HEK293 (cell line): ENCODE results near the gene OR6N1.

Source experiments
- CTCF ChIA-PET: fragments of 350-600 bp; formaldehyde crosslinking; extraction: SDS; loops from one replicate; lab custom pipeline; 2021; ENCODE audit warnings: antibody characterized with exemption; lab: Yijun Ruan, JAX
- POLR2A ChIA-PET: fragments of 300-600 bp; formaldehyde crosslinking; extraction: SDS; loops from one replicate; lab custom pipeline; 2020; ENCODE audit warnings: antibody characterized with exemption, inconsistent platforms; lab: Yijun Ruan, JAX
- H3K27ac ChIP-seq: fragments of 200-500 bp; sonication (Bioruptor generic); 2 replicates; pipeline ENCODE4 v1.5.1; 2014; ENCODE audit warnings: low read depth, low read length, control low read depth, inconsistent platforms; ENCODE audit errors: extremely low read depth
- H3K36me3 ChIP-seq, 2 experiments: fragments of 200-500 bp in 1 of 2; sonication (Bioruptor generic) in 1 of 2; 1 replicate in 1 of 2; 2 replicates in 1 of 2; pipeline ENCODE4 v1.5.1; 2014 to 2017; ENCODE audit warnings: inconsistent platforms in 2 of 2, low read length in 2 of 2; ENCODE audit not compliant: control insufficient read depth in 2 of 2, insufficient read depth in 1 of 2
- H3K4me1 ChIP-seq: fragments of 200-500 bp; sonication (Bioruptor generic); 2 replicates; pipeline ENCODE4 v1.5.1; 2014; ENCODE audit warnings: mild to moderate bottlenecking, low read length, inconsistent platforms; ENCODE audit not compliant: control insufficient read depth, insufficient read depth
- H3K4me3 ChIP-seq: 2 replicates; pipeline ENCODE4 v1.5.1; 2011; ENCODE audit warnings: low read depth, mild to moderate bottlenecking, control low read depth, low read length, moderate library complexity
- H3K9me3 ChIP-seq: fragments of 200-500 bp; sonication (Bioruptor generic); 2 replicates; pipeline ENCODE4 v1.5.1; 2014; ENCODE audit warnings: low read depth, low read length, inconsistent platforms; ENCODE audit not compliant: control insufficient read depth, insufficient read depth
- GLIS1 ChIP-seq: fragments of 450-650 bp; formaldehyde crosslinking; IDR thresholded peaks from 2 replicates; pipeline ENCODE4 v1.5.1; 2016; ENCODE audit warnings: missing biosample characterization, missing genetic modification characterization
- HIC1 ChIP-seq: fragments of 450-650 bp; formaldehyde crosslinking; IDR thresholded peaks from 2 replicates; pipeline ENCODE4 v1.5.1; 2016; ENCODE audit warnings: missing biosample characterization, missing genetic modification characterization
- OSR2 ChIP-seq: fragments of 450-650 bp; formaldehyde crosslinking; IDR thresholded peaks from 2 replicates; pipeline ENCODE4 v1.5.1; 2016; ENCODE audit warnings: missing biosample characterization, missing genetic modification characterization
- OVOL3 ChIP-seq: fragments of 450-650 bp; formaldehyde crosslinking; IDR thresholded peaks from 2 replicates; pipeline ENCODE4 v1.5.1; 2016; ENCODE audit warnings: missing biosample characterization, missing genetic modification characterization
- SCRT2 ChIP-seq: fragments of 450-650 bp; formaldehyde crosslinking; IDR thresholded peaks from 2 replicates; pipeline ENCODE4 v1.5.1; 2016; ENCODE audit warnings: missing biosample characterization, missing genetic modification characterization
- ZBTB11 ChIP-seq: fragments of 450-650 bp; formaldehyde crosslinking; conservative IDR thresholded peaks from 2 replicates; pipeline ENCODE4 v1.5.1; 2016; ENCODE audit warnings: low read depth, missing biosample characterization, missing genetic modification characterization
- ZBTB8A ChIP-seq: fragments of 450-650 bp; formaldehyde crosslinking; IDR thresholded peaks from 2 replicates; pipeline ENCODE4 v1.5.1; 2016; ENCODE audit warnings: missing biosample characterization, missing genetic modification characterization
- ZNF133 ChIP-seq: fragments of 450-650 bp; formaldehyde crosslinking; IDR thresholded peaks from 2 replicates; pipeline ENCODE4 v1.5.1; 2016; ENCODE audit warnings: missing biosample characterization, missing genetic modification characterization
- ZNF223 ChIP-seq: fragments of 450-650 bp; formaldehyde crosslinking; IDR thresholded peaks from 2 replicates; pipeline ENCODE4 v1.5.1; 2016; ENCODE audit warnings: missing biosample characterization, missing genetic modification characterization
- ZNF23 ChIP-seq: fragments of 450-650 bp; formaldehyde crosslinking; IDR thresholded peaks from 2 replicates; pipeline ENCODE4 v1.5.1; 2016; ENCODE audit warnings: missing biosample characterization, missing genetic modification characterization, borderline replicate concordance
- ZNF239 ChIP-seq: fragments of 450-650 bp; formaldehyde crosslinking; IDR thresholded peaks from 2 replicates; pipeline ENCODE4 v1.5.1; 2016; ENCODE audit warnings: missing biosample characterization, missing genetic modification characterization
- ZNF248 ChIP-seq: fragments of 450-650 bp; formaldehyde crosslinking; IDR thresholded peaks from 2 replicates; pipeline ENCODE4 v1.5.1; 2017; ENCODE audit warnings: missing biosample characterization, missing genetic modification characterization
- ZNF292 ChIP-seq: fragments of 450-650 bp; formaldehyde crosslinking; IDR thresholded peaks from 2 replicates; pipeline ENCODE4 v1.5.1; 2016; ENCODE audit warnings: low read depth, missing biosample characterization, missing genetic modification characterization, borderline replicate concordance
- ZNF473 ChIP-seq: fragments of 450-650 bp; formaldehyde crosslinking; IDR thresholded peaks from 2 replicates; pipeline ENCODE4 v1.5.1; 2017; ENCODE audit warnings: missing biosample characterization, missing genetic modification characterization
- ZNF530 ChIP-seq: fragments of 450-650 bp; formaldehyde crosslinking; IDR thresholded peaks from 2 replicates; pipeline ENCODE4 v1.5.1; 2016; ENCODE audit warnings: low read depth, missing biosample characterization, missing genetic modification characterization
- ZNF621 ChIP-seq: fragments of 450-650 bp; formaldehyde crosslinking; IDR thresholded peaks from 2 replicates; pipeline ENCODE4 v1.5.1; 2017; ENCODE audit warnings: missing biosample characterization, missing genetic modification characterization
- ZNF658 ChIP-seq: fragments of 450-650 bp; formaldehyde crosslinking; IDR thresholded peaks from 2 replicates; pipeline ENCODE4; 2016; ENCODE audit warnings: missing biosample characterization, missing genetic modification characterization
- ZNF830 ChIP-seq: fragments of 450-650 bp; IDR thresholded peaks from 2 replicates; pipeline ENCODE4 v1.5.0; 2018; ENCODE audit warnings: missing biosample characterization, missing genetic modification characterization, low read depth, mild to moderate bottlenecking, moderate library complexity
- ZSCAN5A ChIP-seq: fragments of 450-650 bp; formaldehyde crosslinking; IDR thresholded peaks from 2 replicates; pipeline ENCODE4 v1.5.1; 2016; ENCODE audit warnings: missing biosample characterization, missing genetic modification characterization
- TF ChIP-seq, protein P1 (sequence below): fragments of 450-650 bp; formaldehyde crosslinking; IDR thresholded peaks from 2 replicates; pipeline ENCODE4 v1.5.1; 2017; ENCODE audit warnings: missing biosample characterization, missing genetic modification characterization
- TF ChIP-seq, protein P2 (sequence below): fragments of 450-650 bp; formaldehyde crosslinking; IDR thresholded peaks from 2 replicates; pipeline ENCODE4 v1.5.1; 2016; ENCODE audit warnings: missing biosample characterization, missing genetic modification characterization, borderline replicate concordance

Gene OR6N1

GRCh38 chr1:158821723-158822122, 49.7 kb upstream of the OR6N1 start (continued):
- TF ChIP-seq ZNF133 (no peak), ZNF530 (tag by site-specific recombination) (no peak), ZBTB11 (tag by site-specific recombination) (no peak), ZNF621 (tag by site-specific recombination) (no peak), ZNF473 (tag by site-specific recombination) (no peak), HIC1 (no peak), ZSCAN5A (tag by site-specific recombination) (no peak), SCRT2 (tag by site-specific recombination) (no peak), ZBTB8A (tag by site-specific recombination) (no peak), ZNF223 (tag by site-specific recombination) (no peak)
- TF ChIP-seq, protein P1, sequence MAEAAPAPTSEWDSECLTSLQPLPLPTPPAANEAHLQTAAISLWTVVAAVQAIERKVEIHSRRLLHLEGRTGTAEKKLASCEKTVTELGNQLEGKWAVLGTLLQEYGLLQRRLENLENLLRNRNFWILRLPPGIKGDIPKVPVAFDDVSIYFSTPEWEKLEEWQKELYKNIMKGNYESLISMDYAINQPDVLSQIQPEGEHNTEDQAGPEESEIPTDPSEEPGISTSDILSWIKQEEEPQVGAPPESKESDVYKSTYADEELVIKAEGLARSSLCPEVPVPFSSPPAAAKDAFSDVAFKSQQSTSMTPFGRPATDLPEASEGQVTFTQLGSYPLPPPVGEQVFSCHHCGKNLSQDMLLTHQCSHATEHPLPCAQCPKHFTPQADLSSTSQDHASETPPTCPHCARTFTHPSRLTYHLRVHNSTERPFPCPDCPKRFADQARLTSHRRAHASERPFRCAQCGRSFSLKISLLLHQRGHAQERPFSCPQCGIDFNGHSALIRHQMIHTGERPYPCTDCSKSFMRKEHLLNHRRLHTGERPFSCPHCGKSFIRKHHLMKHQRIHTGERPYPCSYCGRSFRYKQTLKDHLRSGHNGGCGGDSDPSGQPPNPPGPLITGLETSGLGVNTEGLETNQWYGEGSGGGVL, result no peak

GRCh38 chr1:158819461-158820443, 47.8 kb upstream of the OR6N1 start:
- no peaks in the 10 kb centered on the region for H3K36me3 ChIP-seq
- POLR2A ChIA-PET, result no interaction called here
- no peak overlapping the region for H3K4me3 ChIP-seq
- H3K27ac ChIP-seq, result no peak overlapping the region
- no peaks in the 10 kb centered on the region for H3K4me1 ChIP-seq
- CTCF ChIA-PET, result no interaction called here
- no peaks in the 10 kb centered on the region for H3K9me3 ChIP-seq
- TF ChIP-seq ZNF292 (tag by site-specific recombination) (no peak), ZNF658 (tag by site-specific recombination) (no peak), ZNF830 (tag by site-specific recombination) (no peak), ZNF23 (no peak), ZNF248 (tag by site-specific recombination) (no peak), OSR2 (tag by site-specific recombination) (no peak), OVOL3 (no peak), ZNF239 (tag by site-specific recombination) (no peak), GLIS1 (no peak)
- TF ChIP-seq, protein P2, sequence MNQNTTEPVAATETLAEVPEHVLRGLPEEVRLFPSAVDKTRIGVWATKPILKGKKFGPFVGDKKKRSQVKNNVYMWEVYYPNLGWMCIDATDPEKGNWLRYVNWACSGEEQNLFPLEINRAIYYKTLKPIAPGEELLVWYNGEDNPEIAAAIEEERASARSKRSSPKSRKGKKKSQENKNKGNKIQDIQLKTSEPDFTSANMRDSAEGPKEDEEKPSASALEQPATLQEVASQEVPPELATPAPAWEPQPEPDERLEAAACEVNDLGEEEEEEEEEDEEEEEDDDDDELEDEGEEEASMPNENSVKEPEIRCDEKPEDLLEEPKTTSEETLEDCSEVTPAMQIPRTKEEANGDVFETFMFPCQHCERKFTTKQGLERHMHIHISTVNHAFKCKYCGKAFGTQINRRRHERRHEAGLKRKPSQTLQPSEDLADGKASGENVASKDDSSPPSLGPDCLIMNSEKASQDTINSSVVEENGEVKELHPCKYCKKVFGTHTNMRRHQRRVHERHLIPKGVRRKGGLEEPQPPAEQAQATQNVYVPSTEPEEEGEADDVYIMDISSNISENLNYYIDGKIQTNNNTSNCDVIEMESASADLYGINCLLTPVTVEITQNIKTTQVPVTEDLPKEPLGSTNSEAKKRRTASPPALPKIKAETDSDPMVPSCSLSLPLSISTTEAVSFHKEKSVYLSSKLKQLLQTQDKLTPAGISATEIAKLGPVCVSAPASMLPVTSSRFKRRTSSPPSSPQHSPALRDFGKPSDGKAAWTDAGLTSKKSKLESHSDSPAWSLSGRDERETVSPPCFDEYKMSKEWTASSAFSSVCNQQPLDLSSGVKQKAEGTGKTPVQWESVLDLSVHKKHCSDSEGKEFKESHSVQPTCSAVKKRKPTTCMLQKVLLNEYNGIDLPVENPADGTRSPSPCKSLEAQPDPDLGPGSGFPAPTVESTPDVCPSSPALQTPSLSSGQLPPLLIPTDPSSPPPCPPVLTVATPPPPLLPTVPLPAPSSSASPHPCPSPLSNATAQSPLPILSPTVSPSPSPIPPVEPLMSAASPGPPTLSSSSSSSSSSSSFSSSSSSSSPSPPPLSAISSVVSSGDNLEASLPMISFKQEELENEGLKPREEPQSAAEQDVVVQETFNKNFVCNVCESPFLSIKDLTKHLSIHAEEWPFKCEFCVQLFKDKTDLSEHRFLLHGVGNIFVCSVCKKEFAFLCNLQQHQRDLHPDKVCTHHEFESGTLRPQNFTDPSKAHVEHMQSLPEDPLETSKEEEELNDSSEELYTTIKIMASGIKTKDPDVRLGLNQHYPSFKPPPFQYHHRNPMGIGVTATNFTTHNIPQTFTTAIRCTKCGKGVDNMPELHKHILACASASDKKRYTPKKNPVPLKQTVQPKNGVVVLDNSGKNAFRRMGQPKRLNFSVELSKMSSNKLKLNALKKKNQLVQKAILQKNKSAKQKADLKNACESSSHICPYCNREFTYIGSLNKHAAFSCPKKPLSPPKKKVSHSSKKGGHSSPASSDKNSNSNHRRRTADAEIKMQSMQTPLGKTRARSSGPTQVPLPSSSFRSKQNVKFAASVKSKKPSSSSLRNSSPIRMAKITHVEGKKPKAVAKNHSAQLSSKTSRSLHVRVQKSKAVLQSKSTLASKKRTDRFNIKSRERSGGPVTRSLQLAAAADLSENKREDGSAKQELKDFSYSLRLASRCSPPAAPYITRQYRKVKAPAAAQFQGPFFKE (tag by site-specific recombination), result no peak
